H9 (cell line): ENCODE results near the gene ANP32E. TPM values are rescaled to one million over a fixed set of nuclear protein-coding genes. Genes with fewer than 3 reads are reported as not detected.
"Not testable (repeated sequence)": the region's sequence is repeated elsewhere in the genome, so short reads cannot be mapped to it uniquely, and the experiment has no call there.

ENCODE experiments used
- DNase-seq: peaks from one replicate; pipeline ENCODE4 v3.0.0-alpha.2; 2017
- H2AFZ ChIP-seq: one replicate; pipeline ENCODE4 v1.6.1; 2013; ENCODE audit warnings: mild to moderate bottlenecking, low read length, control low read depth, moderate library complexity
- H2AK5ac ChIP-seq: 2 replicates; pipeline ENCODE4 v1.6.1; 2013; ENCODE audit warnings: low read length, control low read depth, mixed read lengths; ENCODE audit not compliant: insufficient read length
- H2BK120ac ChIP-seq: one replicate; pipeline ENCODE4 v1.6.1; 2013; ENCODE audit warnings: low read depth, mild to moderate bottlenecking, low read length, control low read depth, inconsistent platforms; ENCODE audit not compliant: poor library complexity, severe bottlenecking
- H2BK12ac ChIP-seq: 2 replicates; pipeline ENCODE4 v1.6.1; 2013; ENCODE audit warnings: low read length, control low read depth, mixed read lengths, low read depth; ENCODE audit not compliant: insufficient read length
- H2BK15ac ChIP-seq: 2 replicates; pipeline ENCODE4 v1.6.1; 2013; ENCODE audit warnings: low read depth, low read length, control low read depth
- H2BK20ac ChIP-seq: one replicate; pipeline ENCODE4 v1.6.1; 2013; ENCODE audit warnings: low read depth, mild to moderate bottlenecking, low read length, control low read depth, inconsistent platforms; ENCODE audit not compliant: poor library complexity, severe bottlenecking
- H2BK5ac ChIP-seq: 2 replicates; pipeline ENCODE4 v1.6.1; 2013; ENCODE audit warnings: low read length, control low read depth, mixed read lengths; ENCODE audit not compliant: insufficient read length
- H3K14ac ChIP-seq: 2 replicates; pipeline ENCODE4 v1.6.1; 2013; ENCODE audit warnings: low read length, control low read depth; ENCODE audit not compliant: insufficient read depth
- H3K18ac ChIP-seq: 2 replicates; pipeline ENCODE4 v1.6.1; 2013; ENCODE audit warnings: low read depth, mild to moderate bottlenecking, mixed read lengths, low read length, control low read depth; ENCODE audit not compliant: insufficient read length
- H3K23ac ChIP-seq: 2 replicates; pipeline ENCODE4 v1.6.1; 2013; ENCODE audit warnings: low read length, control low read depth, mixed read lengths, low read depth; ENCODE audit not compliant: insufficient read length
- H3K23me2 ChIP-seq: 2 replicates; pipeline ENCODE4 v1.6.1; 2013; ENCODE audit warnings: low read depth, mild to moderate bottlenecking, mixed read lengths, low read length, control low read depth; ENCODE audit not compliant: insufficient read length, poor library complexity, severe bottlenecking
- H3K27ac ChIP-seq: 2 replicates; pipeline ENCODE4 v1.5.1; 2013; ENCODE audit warnings: low read length, control low read depth, mixed read lengths, low read depth; ENCODE audit not compliant: insufficient read length
- H3K27me3 ChIP-seq: 2 replicates; pipeline ENCODE4 v1.6.1; 2013; ENCODE audit warnings: low read length, control low read depth, inconsistent platforms; ENCODE audit not compliant: insufficient read depth
- H3K4ac ChIP-seq: 2 replicates; pipeline ENCODE4 v1.6.1; 2013; ENCODE audit warnings: low read depth, mild to moderate bottlenecking, control low read depth, inconsistent platforms, low read length, moderate library complexity
- H3K4me1 ChIP-seq: 2 replicates; pipeline ENCODE4 v1.6.1; 2013; ENCODE audit warnings: low read length, control low read depth, inconsistent platforms; ENCODE audit not compliant: insufficient read depth
- H3K4me2 ChIP-seq: 2 replicates; pipeline ENCODE4 v1.6.1; 2013; ENCODE audit warnings: low read length, control low read depth, mixed read lengths; ENCODE audit not compliant: insufficient read length, insufficient read depth
- H3K56ac ChIP-seq: 2 replicates; pipeline ENCODE4 v1.6.1; 2013; ENCODE audit warnings: low read depth, mild to moderate bottlenecking, mixed read lengths, low read length, control low read depth; ENCODE audit not compliant: insufficient read length
- H3K79me1 ChIP-seq: 2 replicates; pipeline ENCODE4 v1.6.1; 2013; ENCODE audit warnings: low read depth, mild to moderate bottlenecking, moderate library complexity, low read length, control low read depth, inconsistent platforms; ENCODE audit not compliant: insufficient read depth, poor library complexity, severe bottlenecking
- H3K79me2 ChIP-seq: 2 replicates; pipeline ENCODE4 v1.6.1; 2013; ENCODE audit warnings: low read length, control low read depth, inconsistent platforms; ENCODE audit not compliant: insufficient read depth
- H3K9ac ChIP-seq: 2 replicates; pipeline ENCODE4 v1.6.1; 2013; ENCODE audit warnings: low read length, control low read depth, mixed read lengths; ENCODE audit not compliant: insufficient read length; ENCODE audit errors: extremely low read depth
- H3K9me3 ChIP-seq: one replicate; pipeline ENCODE4 v1.6.1; 2013; ENCODE audit warnings: low read depth, low read length, inconsistent platforms; ENCODE audit not compliant: control insufficient read depth
- H3T11ph ChIP-seq: one replicate; pipeline ENCODE4 v1.6.1; 2013; ENCODE audit warnings: mild to moderate bottlenecking, low read length, control low read depth, inconsistent platforms
- H4K20me1 ChIP-seq: one replicate; pipeline ENCODE4 v1.6.1; 2013; ENCODE audit not compliant: control insufficient read depth, insufficient read length, insufficient read depth
- H4K5ac ChIP-seq: 2 replicates; pipeline ENCODE4 v1.6.1; 2013; ENCODE audit warnings: low read depth, mild to moderate bottlenecking, mixed read lengths, low read length, control low read depth; ENCODE audit not compliant: insufficient read length
- H4K8ac ChIP-seq: replicated peaks from 2 replicates; pipeline ENCODE4 v1.6.1; 2013; ENCODE audit warnings: low read length, control low read depth, mixed read lengths, low read depth; ENCODE audit not compliant: insufficient read length
- H4K91ac ChIP-seq: 2 replicates; pipeline ENCODE4 v1.6.1; 2013; ENCODE audit warnings: low read depth, mild to moderate bottlenecking, moderate library complexity, mixed read lengths, low read length, control low read depth; ENCODE audit not compliant: insufficient read length
- H3K27ac Mint-ChIP-seq, 3 experiments: 2 replicates in 2 of 3; 3 replicates in 1 of 3; pipeline ENCODE4 v1.8.0; 2020 to 2021; ENCODE audit warnings: mixed read lengths in 3 of 3, mild to moderate bottlenecking in 1 of 3, moderate library complexity in 1 of 3
- H3K27me3 Mint-ChIP-seq: 2 replicates; pipeline ENCODE4 v1.8.0; 2021; ENCODE audit warnings: low read depth, mild to moderate bottlenecking, moderate library complexity, mixed read lengths
- H3K36me3 Mint-ChIP-seq, 3 experiments: 2 replicates in 2 of 3; 3 replicates in 1 of 3; pipeline ENCODE4 v1.8.0; 2020 to 2021; ENCODE audit warnings: low read depth in 3 of 3, mixed read lengths in 3 of 3; ENCODE audit not compliant: insufficient read depth in 1 of 3
- H3K4me1 Mint-ChIP-seq, 2 experiments: 2 replicates each; pipeline ENCODE4 v1.8.0; 2020; ENCODE audit warnings: mixed read lengths in 2 of 2
- H3K4me3 Mint-ChIP-seq, 2 experiments: 2 replicates in 1 of 2; 3 replicates in 1 of 2; pipeline ENCODE4 v1.8.0; 2020 to 2021; ENCODE audit warnings: mild to moderate bottlenecking in 2 of 2, mixed read lengths in 2 of 2, moderate library complexity in 1 of 2
- H3K9me3 Mint-ChIP-seq, 2 experiments: 2 replicates in 1 of 2; 3 replicates in 1 of 2; pipeline ENCODE4 v1.8.0; 2020; ENCODE audit warnings: mild to moderate bottlenecking in 2 of 2, mixed read lengths in 2 of 2, moderate library complexity in 1 of 2
- WGBS: extraction: QIAGEN DNeasy Blood & Tissue Kit; methylation state at CpG from one replicate; pipeline ENCODE4 v1.1.7; 2013; ENCODE audit warnings: missing lambda C conversion rate, low lambda C conversion rate, mixed read lengths; ENCODE audit not compliant: insufficient read length; ENCODE audit errors: extremely low coverage; 5-methylcytosine and 5-hydroxymethylcytosine counted together
- total RNA-seq: library from RNA; stranded (reverse); gene quantifications from 2 replicates; pipeline ENCODE4 v1.2.1, GENCODE V29; 2021

Gene ANP32E
- total RNA-seq, 1 experiment from 2014 or later: 106 TPM

- Mint-ChIP-seq H3K27ac (peak overlapping the region in 2 of 3 experiments; percentile 97 to 98; a peak in 4 of 7 replicates), H3K4me1 (peaks cover 9 to 10% of the 10 kb centered on the region in 2 experiments; a peak in 3 of 4 replicates), H3K4me3 (peak overlapping the region; percentile 78 to 82)
- not testable (repeated sequence) for H4K8ac ChIP-seq, H4K91ac ChIP-seq, H3K23ac ChIP-seq, H4K20me1 ChIP-seq, H3K36me3 Mint-ChIP-seq, H3K79me2 ChIP-seq, H3K4me1 ChIP-seq, H2BK12ac ChIP-seq, H3K14ac ChIP-seq, H3K23me2 ChIP-seq, H2BK120ac ChIP-seq, H2AK5ac ChIP-seq, H3K9me3 ChIP-seq, H2BK5ac ChIP-seq, H2BK20ac ChIP-seq, H2BK15ac ChIP-seq, DNase-seq, H3K79me1 ChIP-seq, H3K56ac ChIP-seq, H3K9me3 Mint-ChIP-seq, H3K4ac ChIP-seq, H3K18ac ChIP-seq, H3T11ph ChIP-seq, H3K27me3 ChIP-seq, H3K27me3 Mint-ChIP-seq, H4K5ac ChIP-seq
- no CpG with 5 or more reads among the region's 18 CpGs for WGBS
- Histone ChIP-seq H3K4me2 (peak overlapping the region; percentile 70), H2AFZ (peak overlapping the region; percentile 26), H3K27ac (peak overlapping the region; percentile 56), H3K9ac (peak overlapping the region; percentile 48)
Observed at GRCh38 chr1:150214099-150214756, 21.7 kb downstream of the ANP32E start.
